Endothelial cell (in vitro differentiated cells): ENCODE measurements around the gene CREB5. TPM values are rescaled to one million over a fixed set of nuclear protein-coding genes. Genes with fewer than 3 reads are reported as not detected.

Experiments
- DNase-seq: peaks from one replicate; pipeline ENCODE4 v3.0.0; 2021; ENCODE audit warnings: low spot score
- H3K27ac Mint-ChIP-seq: one replicate; pipeline ENCODE4 v1.8.0; 2021; ENCODE audit warnings: mixed read lengths, inconsistent platforms; ENCODE audit not compliant: unreplicated experiment
- H3K27me3 Mint-ChIP-seq: one replicate; pipeline ENCODE4 v1.8.0; 2021; ENCODE audit warnings: mild to moderate bottlenecking, moderate library complexity, mixed read lengths, inconsistent platforms; ENCODE audit not compliant: unreplicated experiment
- H3K36me3 Mint-ChIP-seq: one replicate; pipeline ENCODE4 v1.8.0; 2021; ENCODE audit warnings: mild to moderate bottlenecking, low read depth, mixed read lengths, inconsistent platforms; ENCODE audit not compliant: unreplicated experiment
- H3K4me1 Mint-ChIP-seq: one replicate; pipeline ENCODE4 v1.8.0; 2021; ENCODE audit warnings: mild to moderate bottlenecking, mixed read lengths, inconsistent platforms; ENCODE audit not compliant: unreplicated experiment
- H3K4me3 Mint-ChIP-seq: one replicate; pipeline ENCODE4 v1.8.0; 2021; ENCODE audit warnings: mild to moderate bottlenecking, mixed read lengths, inconsistent platforms; ENCODE audit not compliant: unreplicated experiment
- H3K9me3 Mint-ChIP-seq: one replicate; pipeline ENCODE4 v1.8.0; 2021; ENCODE audit warnings: mixed read lengths, inconsistent platforms; ENCODE audit not compliant: unreplicated experiment
- total RNA-seq: library from RNA; stranded (reverse); fragmentation: NEBNext Ultra II Directional; extraction: Animal tissue kit (Norgen Biotek cat#: 25700); gene quantifications from one replicate; pipeline ENCODE4 v1.2.1, GENCODE V29; 2021; ENCODE audit not compliant: unreplicated experiment
- TF ChIP-seq, protein P1 (sequence below): fragments of 200-600 bp; sonication (generic); IDR thresholded peaks from one replicate; pipeline ENCODE4 v1.5.0; 2021; ENCODE audit warnings: antibody characterized with exemption; ENCODE audit not compliant: unreplicated experiment

Gene CREB5
- total RNA-seq, 1 donor from 2014 or later: 5.6 TPM

GRCh38 chr7:28625432-28625831 is 213.1 kb downstream of the CREB5 start:
- Mint-ChIP-seq H3K4me3 (no peak overlapping the region), H3K9me3 (no peaks in the 10 kb centered on the region), H3K27ac (no peak overlapping the region), H3K36me3 (no peaks in the 10 kb centered on the region), H3K27me3 (no peaks in the 10 kb centered on the region), H3K4me1 (peaks cover 10% of the 10 kb centered on the region)
- TF ChIP-seq, protein P1, sequence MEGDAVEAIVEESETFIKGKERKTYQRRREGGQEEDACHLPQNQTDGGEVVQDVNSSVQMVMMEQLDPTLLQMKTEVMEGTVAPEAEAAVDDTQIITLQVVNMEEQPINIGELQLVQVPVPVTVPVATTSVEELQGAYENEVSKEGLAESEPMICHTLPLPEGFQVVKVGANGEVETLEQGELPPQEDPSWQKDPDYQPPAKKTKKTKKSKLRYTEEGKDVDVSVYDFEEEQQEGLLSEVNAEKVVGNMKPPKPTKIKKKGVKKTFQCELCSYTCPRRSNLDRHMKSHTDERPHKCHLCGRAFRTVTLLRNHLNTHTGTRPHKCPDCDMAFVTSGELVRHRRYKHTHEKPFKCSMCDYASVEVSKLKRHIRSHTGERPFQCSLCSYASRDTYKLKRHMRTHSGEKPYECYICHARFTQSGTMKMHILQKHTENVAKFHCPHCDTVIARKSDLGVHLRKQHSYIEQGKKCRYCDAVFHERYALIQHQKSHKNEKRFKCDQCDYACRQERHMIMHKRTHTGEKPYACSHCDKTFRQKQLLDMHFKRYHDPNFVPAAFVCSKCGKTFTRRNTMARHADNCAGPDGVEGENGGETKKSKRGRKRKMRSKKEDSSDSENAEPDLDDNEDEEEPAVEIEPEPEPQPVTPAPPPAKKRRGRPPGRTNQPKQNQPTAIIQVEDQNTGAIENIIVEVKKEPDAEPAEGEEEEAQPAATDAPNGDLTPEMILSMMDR: no peak
- DNase-seq: no peak

DNA sequence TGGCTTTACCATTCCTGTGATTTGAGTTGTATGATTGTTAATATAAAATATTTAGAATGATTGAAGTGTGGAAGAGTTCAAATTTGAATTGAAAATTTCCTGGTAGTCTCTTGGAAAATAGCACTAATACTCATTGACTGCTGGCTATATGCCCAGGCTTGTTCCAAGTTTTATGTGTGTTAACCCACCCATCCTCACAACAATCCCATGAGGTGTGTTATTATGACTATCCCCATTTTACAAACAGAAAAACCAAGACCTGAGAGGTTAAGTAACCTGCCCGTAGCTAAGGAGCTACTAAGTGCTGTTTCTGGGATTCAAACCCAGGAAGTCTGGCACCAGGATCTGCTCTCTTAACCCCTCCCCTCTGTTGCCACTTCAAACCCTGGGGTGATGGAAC is 213.9 kb downstream of the CREB5 start:
- no peaks in the 10 kb centered on the region for H3K27me3 Mint-ChIP-seq
- TF ChIP-seq, protein P1: no peak
- H3K4me3 Mint-ChIP-seq: no peak overlapping the region
- DNase-seq: no peak
- H3K4me1 Mint-ChIP-seq: peaks cover 14% of the 10 kb centered on the region
- no peak overlapping the region for H3K27ac Mint-ChIP-seq
- no peaks in the 10 kb centered on the region for H3K36me3 Mint-ChIP-seq
- H3K9me3 Mint-ChIP-seq: no peaks in the 10 kb centered on the region

GRCh38 chr7:28626624-28627262 is 214.4 kb downstream of the CREB5 start:
- no peak overlapping the region for H3K27ac Mint-ChIP-seq
- no peaks in the 10 kb centered on the region for H3K36me3 Mint-ChIP-seq
- TF ChIP-seq, protein P1: peak; percentile 77
- H3K27me3 Mint-ChIP-seq: no peaks in the 10 kb centered on the region
- no peak overlapping the region for H3K4me3 Mint-ChIP-seq
- no peaks in the 10 kb centered on the region for H3K9me3 Mint-ChIP-seq
- peaks cover 19% of the 10 kb centered on the region for H3K4me1 Mint-ChIP-seq
- DNase-seq: peak; percentile 51

DNA sequence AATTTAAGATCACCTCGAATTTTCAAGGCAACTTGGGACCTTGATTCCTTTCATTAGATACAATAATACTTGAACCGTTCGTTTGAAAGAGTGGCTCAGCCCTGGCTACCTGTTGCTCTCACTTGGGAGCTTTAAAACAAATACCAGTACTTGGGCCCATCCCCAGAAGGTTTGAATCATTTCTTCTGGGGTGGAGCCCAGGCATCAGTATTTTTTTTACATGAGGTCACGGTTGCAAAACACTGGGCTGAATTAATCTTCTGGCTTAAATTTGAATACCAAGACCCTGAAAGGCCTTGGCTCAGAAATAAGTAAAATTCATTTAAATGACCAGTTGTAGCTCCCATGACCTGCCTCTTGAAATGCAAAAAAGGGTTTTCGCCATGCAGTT is 214.9 kb downstream of the CREB5 start:
- H3K27me3 Mint-ChIP-seq: no peaks in the 10 kb centered on the region
- peaks cover 24% of the 10 kb centered on the region for H3K4me1 Mint-ChIP-seq
- DNase-seq: no peak
- H3K9me3 Mint-ChIP-seq: no peaks in the 10 kb centered on the region
- no peak overlapping the region for H3K4me3 Mint-ChIP-seq
- H3K27ac Mint-ChIP-seq: no peak overlapping the region
- H3K36me3 Mint-ChIP-seq: no peaks in the 10 kb centered on the region
- TF ChIP-seq, protein P1: no peak

DNA sequence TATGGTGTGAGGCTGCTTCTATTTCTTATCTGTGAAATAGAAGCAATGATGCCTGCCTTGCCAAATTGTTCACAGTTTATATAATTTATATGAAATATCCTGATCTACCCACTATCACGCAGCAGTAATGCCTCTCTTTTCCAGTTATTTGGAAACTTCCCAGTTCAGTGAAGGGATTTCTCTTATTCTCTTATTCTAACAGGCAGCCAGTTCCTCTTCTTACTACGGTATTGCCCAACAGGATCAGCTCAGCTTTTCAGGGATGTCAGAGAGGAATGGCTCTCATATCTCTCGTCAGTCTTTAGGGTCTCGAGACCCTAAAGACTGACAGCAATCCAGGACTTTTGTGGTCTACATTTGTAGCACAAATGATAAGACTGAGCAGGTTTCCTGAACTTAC is 215.6 kb downstream of the CREB5 start:
- no peaks in the 10 kb centered on the region for H3K27me3 Mint-ChIP-seq
- H3K9me3 Mint-ChIP-seq: no peaks in the 10 kb centered on the region
- H3K36me3 Mint-ChIP-seq: no peaks in the 10 kb centered on the region
- no peak for DNase-seq
- no peak overlapping the region for H3K4me3 Mint-ChIP-seq
- H3K27ac Mint-ChIP-seq: no peak overlapping the region
- TF ChIP-seq, protein P1: no peak
- H3K4me1 Mint-ChIP-seq: peaks cover 30% of the 10 kb centered on the region
